Progenitor cell of endocrine pancreas (in vitro differentiated cells): Measurements from ENCODE around the gene EWSR1. TPM values are rescaled to one million over a fixed set of nuclear protein-coding genes. Genes with fewer than 3 reads are reported as not detected.
A peak's percentile ranks its signal among the peaks of the same experiment; 100 is the strongest.

Experiments
- DNase-seq: peaks from one replicate; pipeline ENCODE4 v3.0.0; 2021; ENCODE audit warnings: low spot score; ENCODE audit not compliant: unreplicated experiment
- H3K27ac Mint-ChIP-seq: 2 replicates; pipeline ENCODE4 v1.8.0; 2021; ENCODE audit warnings: mild to moderate bottlenecking, moderate library complexity, mixed read lengths
- H3K27me3 Mint-ChIP-seq: 2 replicates; pipeline ENCODE4 v1.8.0; 2021; ENCODE audit warnings: mixed read lengths
- H3K36me3 Mint-ChIP-seq: 2 replicates; pipeline ENCODE4 v1.8.0; 2022; ENCODE audit warnings: mixed read lengths; ENCODE audit not compliant: insufficient read depth
- H3K4me1 Mint-ChIP-seq: 2 replicates; pipeline ENCODE4 v1.8.0; 2021; ENCODE audit warnings: low read depth, mixed read lengths
- H3K4me3 Mint-ChIP-seq: 2 replicates; pipeline ENCODE4 v1.8.0; 2021; ENCODE audit warnings: low read depth, mild to moderate bottlenecking, moderate library complexity, mixed read lengths
- H3K9me3 Mint-ChIP-seq: 2 replicates; pipeline ENCODE4 v1.8.0; 2021; ENCODE audit warnings: low read depth, mixed read lengths
- total RNA-seq: library from RNA; stranded (reverse); gene quantifications from 2 replicates; pipeline ENCODE4 v1.2.1, GENCODE V29; 2021
- TF ChIP-seq, protein P1 (sequence below): fragments of 200-600 bp; sonication (generic); IDR thresholded peaks from one replicate; pipeline ENCODE4 v1.5.0; 2021; ENCODE audit warnings: antibody characterized with exemption, mild to moderate bottlenecking; ENCODE audit not compliant: unreplicated experiment

Gene EWSR1
- total RNA-seq, 1 donor from 2014 or later = 442 TPM

DNA sequence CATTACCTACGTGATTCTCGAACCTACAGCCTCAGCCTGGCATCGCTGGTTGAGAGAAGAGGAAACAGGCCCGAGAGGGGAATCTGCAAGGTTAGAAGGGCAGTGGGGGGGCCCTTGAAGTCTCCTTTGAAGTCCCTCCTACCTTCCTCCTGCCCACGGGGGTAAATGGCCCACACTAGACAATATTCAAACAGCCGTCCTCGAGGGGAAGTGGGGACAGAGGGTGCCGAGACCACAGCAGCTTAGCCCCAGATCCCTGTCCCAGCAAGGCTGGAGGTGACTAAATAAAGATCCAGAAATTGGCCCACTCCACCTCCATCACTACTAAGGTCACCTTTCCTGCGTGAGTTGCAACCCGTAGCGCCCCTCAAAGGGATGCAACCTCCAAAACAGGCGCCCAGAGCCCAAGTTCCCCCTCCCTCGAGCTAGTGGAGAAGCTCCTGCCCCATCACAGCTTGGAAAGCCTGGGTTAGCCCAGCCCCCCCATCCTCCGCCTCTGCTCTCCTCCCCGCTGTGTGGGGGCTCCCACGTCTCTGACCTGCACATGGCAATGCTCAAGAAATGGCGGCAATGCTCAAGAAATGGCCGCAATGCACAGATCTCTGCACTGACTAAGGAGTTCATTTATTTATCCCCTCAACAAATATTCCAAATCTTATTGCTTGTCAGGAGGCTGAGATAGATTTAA, 48.2 kb downstream of the EWSR1 start:
- H3K9me3 Mint-ChIP-seq = no peaks in the 10 kb centered on the region
- peaks cover 45% of the 10 kb centered on the region for H3K27me3 Mint-ChIP-seq
- H3K36me3 Mint-ChIP-seq = no peaks in the 10 kb centered on the region
- no peak for DNase-seq
- H3K4me1 Mint-ChIP-seq = no peaks in the 10 kb centered on the region
- TF ChIP-seq, protein P1, sequence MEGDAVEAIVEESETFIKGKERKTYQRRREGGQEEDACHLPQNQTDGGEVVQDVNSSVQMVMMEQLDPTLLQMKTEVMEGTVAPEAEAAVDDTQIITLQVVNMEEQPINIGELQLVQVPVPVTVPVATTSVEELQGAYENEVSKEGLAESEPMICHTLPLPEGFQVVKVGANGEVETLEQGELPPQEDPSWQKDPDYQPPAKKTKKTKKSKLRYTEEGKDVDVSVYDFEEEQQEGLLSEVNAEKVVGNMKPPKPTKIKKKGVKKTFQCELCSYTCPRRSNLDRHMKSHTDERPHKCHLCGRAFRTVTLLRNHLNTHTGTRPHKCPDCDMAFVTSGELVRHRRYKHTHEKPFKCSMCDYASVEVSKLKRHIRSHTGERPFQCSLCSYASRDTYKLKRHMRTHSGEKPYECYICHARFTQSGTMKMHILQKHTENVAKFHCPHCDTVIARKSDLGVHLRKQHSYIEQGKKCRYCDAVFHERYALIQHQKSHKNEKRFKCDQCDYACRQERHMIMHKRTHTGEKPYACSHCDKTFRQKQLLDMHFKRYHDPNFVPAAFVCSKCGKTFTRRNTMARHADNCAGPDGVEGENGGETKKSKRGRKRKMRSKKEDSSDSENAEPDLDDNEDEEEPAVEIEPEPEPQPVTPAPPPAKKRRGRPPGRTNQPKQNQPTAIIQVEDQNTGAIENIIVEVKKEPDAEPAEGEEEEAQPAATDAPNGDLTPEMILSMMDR = no peak
- peak overlapping the region; percentile 52 for H3K4me3 Mint-ChIP-seq
- peak overlapping the region; percentile 71 for H3K27ac Mint-ChIP-seq

DNA sequence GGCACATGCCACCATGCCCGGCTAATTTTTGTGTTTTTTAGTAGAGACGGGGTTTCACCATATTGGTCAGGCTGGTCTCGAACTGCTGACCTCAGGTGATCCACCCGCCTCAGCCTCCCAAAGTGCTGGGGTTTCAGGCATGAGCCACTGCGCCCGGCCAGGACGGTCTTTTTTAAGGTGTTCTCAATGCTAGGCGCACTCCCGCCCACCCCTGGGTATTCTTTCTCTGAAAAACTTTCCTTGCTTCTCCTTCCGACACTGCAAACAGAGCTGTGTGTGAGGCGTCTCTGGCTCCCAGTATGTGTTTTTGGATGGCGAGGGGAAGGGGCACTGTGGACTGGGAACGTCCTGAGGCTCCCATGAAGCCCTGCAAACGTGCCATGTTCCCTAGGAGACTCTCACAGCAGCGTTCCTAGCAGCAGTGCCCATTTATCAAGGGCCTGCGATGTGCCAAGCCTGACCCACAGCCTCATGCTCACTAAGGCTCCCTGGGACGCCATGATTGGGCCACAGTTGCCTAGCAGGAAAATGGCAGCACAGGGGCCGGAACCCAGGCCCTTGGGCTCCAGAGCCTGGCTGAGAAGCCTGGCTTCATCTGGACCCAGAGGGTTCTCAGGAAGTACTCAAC, 49.9 kb downstream of the EWSR1 start:
- no peak for DNase-seq
- no peaks in the 10 kb centered on the region for H3K9me3 Mint-ChIP-seq

DNA sequence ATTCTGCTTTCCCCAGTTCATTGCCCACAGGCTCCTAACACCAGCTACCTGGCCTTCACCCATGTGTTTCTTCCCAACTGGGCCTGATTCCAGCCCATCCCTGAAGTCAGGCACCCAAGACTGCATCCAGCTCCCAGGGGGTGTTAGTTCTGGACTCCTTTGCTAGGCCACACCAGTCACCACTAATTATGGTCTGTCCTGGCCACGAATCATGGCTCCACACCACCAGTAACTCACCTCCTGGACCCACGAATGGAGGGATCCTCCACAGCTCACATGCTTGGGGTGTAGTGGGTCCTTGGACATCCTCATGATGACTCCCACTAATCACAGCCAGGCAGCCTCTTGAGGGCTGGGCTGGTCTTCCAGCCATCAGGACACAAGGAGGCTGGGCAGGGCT, 51.0 kb downstream of the EWSR1 start:
- Mint-ChIP-seq H3K9me3 (no peaks in the 10 kb centered on the region), H3K27me3 (peaks cover 27% of the 10 kb centered on the region), H3K36me3 (no peaks in the 10 kb centered on the region), H3K4me3 (no peak overlapping the region), H3K27ac (no peak overlapping the region), H3K4me1 (no peaks in the 10 kb centered on the region)
- no peak for DNase-seq
- TF ChIP-seq, protein P1 = no peak

More for the DNA sequence above, 49.9 kb downstream of the EWSR1 start:
- no peaks in the 10 kb centered on the region for H3K4me1 Mint-ChIP-seq
- TF ChIP-seq, protein P1 = no peak
- no peaks in the 10 kb centered on the region for H3K36me3 Mint-ChIP-seq
- no peak overlapping the region for H3K4me3 Mint-ChIP-seq
- no peak overlapping the region for H3K27ac Mint-ChIP-seq
- peaks cover 38% of the 10 kb centered on the region for H3K27me3 Mint-ChIP-seq

DNA sequence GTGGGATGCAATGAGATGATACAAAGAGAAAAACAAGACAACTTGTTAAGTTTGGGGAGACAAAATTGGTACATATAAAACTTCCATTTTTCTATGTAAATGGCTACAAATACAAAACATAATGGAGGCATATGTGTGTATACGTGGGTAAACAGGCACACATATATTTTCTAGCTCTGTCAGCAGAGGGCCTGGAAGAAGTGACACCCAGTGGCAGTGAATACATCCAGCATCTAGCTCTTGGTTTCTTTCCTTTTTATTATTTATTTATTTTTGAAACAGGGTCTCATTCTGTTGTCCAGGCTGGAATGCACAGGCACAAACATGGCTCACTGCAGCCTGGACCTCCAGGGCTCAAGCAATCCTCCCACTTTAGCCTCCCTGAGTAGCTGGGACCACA, 52.5 kb downstream of the EWSR1 start:
- Mint-ChIP-seq H3K36me3 (no peaks in the 10 kb centered on the region), H3K4me3 (no peak overlapping the region), H3K9me3 (no peaks in the 10 kb centered on the region), H3K27ac (no peak overlapping the region), H3K4me1 (no peaks in the 10 kb centered on the region), H3K27me3 (peaks cover 19% of the 10 kb centered on the region)
- TF ChIP-seq, protein P1 = peak; percentile 30
- no peak for DNase-seq

DNA sequence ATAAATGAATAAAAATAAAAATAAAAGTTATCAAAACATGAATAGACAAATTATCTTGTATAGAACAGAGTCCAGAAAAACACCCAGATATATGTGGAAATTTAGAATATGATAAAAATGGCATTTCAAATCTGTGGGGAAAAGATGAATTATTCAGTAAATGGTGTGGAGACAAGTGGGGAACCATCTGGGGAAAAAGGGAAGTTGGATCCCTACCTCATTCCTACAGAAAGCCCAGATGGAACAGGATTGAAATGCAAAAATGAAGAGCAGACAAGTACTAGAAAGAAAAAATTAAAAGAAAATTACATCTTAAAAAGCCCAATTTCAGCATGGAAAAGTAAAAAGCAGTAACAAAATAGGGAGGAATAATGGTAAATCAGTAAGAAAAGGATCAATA, 55.6 kb downstream of the EWSR1 start:
- TF ChIP-seq, protein P1 = no peak
- Mint-ChIP-seq H3K36me3 (peaks cover 3% of the 10 kb centered on the region), H3K9me3 (no peaks in the 10 kb centered on the region), H3K27ac (no peak overlapping the region), H3K4me3 (no peak overlapping the region), H3K27me3 (no peaks in the 10 kb centered on the region), H3K4me1 (no peaks in the 10 kb centered on the region)
- no peak for DNase-seq
